Natural killer cell (primary cell): Measurements from ENCODE around the gene RAB40C. TPM values are rescaled to one million over a fixed set of nuclear protein-coding genes. Genes with fewer than 3 reads are reported as not detected.

Experiments used
- ATAC-seq, 3 donors: fragments of 150-1000 bp in 2 of 3; fragments of 200-7000 bp in 1 of 3; cut with Tn5 transposase; 1 replicate in 1 of 3; 2 replicates in 2 of 3; pipeline ENCODE4 v1.10.0; 2021; ENCODE audit warnings: mild to moderate bottlenecking in 2 of 3, moderate library complexity in 2 of 3
- DNase-seq, 2 donors: peaks; one replicate each; pipeline versions ENCODE4 v3.0.0 to v3.0.0-alpha.2; 2013 to 2021; ENCODE audit warnings: mixed read lengths in 1 of 2
- H3K27ac ChIP-seq: one replicate; pipeline ENCODE4 v1.5.1; 2013; ENCODE audit warnings: mild to moderate bottlenecking, low read length
- H3K27me3 ChIP-seq: one replicate; pipeline ENCODE4 v1.6.1; 2013; ENCODE audit warnings: low read length; ENCODE audit not compliant: control insufficient read depth, insufficient read depth
- H3K36me3 ChIP-seq: one replicate; pipeline ENCODE4 v1.6.1; 2013; ENCODE audit warnings: low read length; ENCODE audit not compliant: control insufficient read depth, insufficient read depth
- H3K4me1 ChIP-seq: one replicate; pipeline ENCODE4 v1.6.1; 2013; ENCODE audit warnings: low read length; ENCODE audit not compliant: control insufficient read depth, insufficient read depth
- H3K4me3 ChIP-seq: one replicate; pipeline ENCODE4 v1.5.1; 2013; ENCODE audit warnings: low read length
- H3K9me3 ChIP-seq: one replicate; pipeline ENCODE4 v1.6.1; 2013; ENCODE audit warnings: low read length; ENCODE audit not compliant: control insufficient read depth, insufficient read depth
- H3K27ac Mint-ChIP-seq, 2 donors: one replicate each; pipeline ENCODE4 v1.8.0; 2022; ENCODE audit warnings: mild to moderate bottlenecking in 2 of 2, mixed read lengths in 2 of 2, moderate library complexity in 1 of 2
- H3K27me3 Mint-ChIP-seq, 2 donors: one replicate each; pipeline ENCODE4 v1.8.0; 2022; ENCODE audit warnings: low read depth in 2 of 2, mixed read lengths in 2 of 2
- H3K36me3 Mint-ChIP-seq: one replicate; pipeline ENCODE4 v1.8.0; 2022; ENCODE audit warnings: mixed read lengths
- H3K4me1 Mint-ChIP-seq, 2 donors: one replicate each; pipeline ENCODE4 v1.8.0; 2022; ENCODE audit warnings: mixed read lengths in 2 of 2
- H3K4me3 Mint-ChIP-seq: one replicate; pipeline ENCODE4 v1.8.0; 2022; ENCODE audit warnings: mild to moderate bottlenecking, moderate library complexity, mixed read lengths
- H3K9me3 Mint-ChIP-seq, 2 donors: one replicate each; pipeline ENCODE4 v1.8.0; 2022; ENCODE audit warnings: mixed read lengths in 2 of 2
- CTCF ChIP-seq: fragments of 200-600 bp; IDR thresholded peaks from one replicate; pipeline ENCODE4 v1.8.0; 2022; ENCODE audit warnings: antibody characterized with exemption
- WGBS: methylation state at CpG from one replicate; pipeline ENCODE4 v1.1.7; 2013; ENCODE audit warnings: missing lambda C conversion rate; ENCODE audit not compliant: insufficient coverage; 5-methylcytosine and 5-hydroxymethylcytosine counted together
- intact Hi-C: fragments of 100-400 bp; cut with micrococcal nuclease; formaldehyde crosslinking; loops from one replicate; pipeline ENCODE4 v1.14.2; 2022
- total RNA-seq, 4 donors: library from RNA; stranded (reverse); fragments of 120-200 nt in 1 of 4; gene quantifications; one replicate each; pipeline versions ENCODE4 v1.2.3 to v1.2.4, GENCODE V29; 2013 to 2022

The RAB40C gene
- total RNA-seq, 3 donors from 2014 or later (not counting 1 experiment from before 2014, with no cell fraction given) = 12.7 to 20.8 (median 20.0) TPM

- Histone ChIP-seq H3K4me1 (peaks cover 37% of the 10 kb centered on the region), H3K27ac (no peak overlapping the region), H3K36me3 (no peaks in the 10 kb centered on the region), H3K27me3 (peaks cover 5% of the 10 kb centered on the region), H3K4me3 (no peak overlapping the region), H3K9me3 (no peaks in the 10 kb centered on the region)
- H3K27me3 Mint-ChIP-seq = no peaks in the 10 kb centered on the region
- TF ChIP-seq CTCF = no peak
- no peak for ATAC-seq
- no peaks in the 10 kb centered on the region for H3K9me3 Mint-ChIP-seq
- H3K4me3 Mint-ChIP-seq = no peak overlapping the region
- WGBS = 86% methylated on average over 35 of the region's 35 CpGs
- H3K36me3 Mint-ChIP-seq = no peaks in the 10 kb centered on the region
- intact Hi-C loops = no loop called here
- DNase-seq = no peak
- no peak overlapping the region for H3K27ac Mint-ChIP-seq
- H3K4me1 Mint-ChIP-seq = peaks cover 2 to 19% of the 10 kb centered on the region in 2 donors
Measured at GRCh38 chr16:565419-566330, 24.2 kb upstream of the RAB40C start.

GRCh38 chr16:566475-567372 is 23.1 kb upstream of the RAB40C start, which contains the start of gene NHLRC4:
NHLRC4 (plus strand) TSS chr16:567005; CDS start chr16:568048, 1,043 bp downstream.
- Histone ChIP-seq H3K36me3 (no peaks in the 10 kb centered on the region), H3K27ac (peak within 1 kb of the TSS; percentile 15), H3K27me3 (no peaks in the 10 kb centered on the region), H3K9me3 (no peaks in the 10 kb centered on the region), H3K4me3 (peak within 1 kb of the TSS; percentile 23), H3K4me1 (peaks cover 43% of the 10 kb centered on the region)
- intact Hi-C loops = no loop called here
- Mint-ChIP-seq H3K27me3 (no peaks in the 10 kb centered on the region), H3K27ac (peak within 1 kb of the TSS; percentile 26 to 69), H3K36me3 (no peaks in the 10 kb centered on the region), H3K4me3 (peak within 1 kb of the TSS; percentile 42), H3K9me3 (no peaks in the 10 kb centered on the region), H3K4me1 (peaks cover 13 to 29% of the 10 kb centered on the region in 2 donors)
- DNase-seq (peak in 1 of 2 donors; percentile 66), ATAC-seq (peak in 2 of 3 donors; percentile 24 to 31)
- no peak for TF ChIP-seq CTCF
- WGBS = 35% methylated on average over 26 of the region's 26 CpGs

GRCh38 chr16:567373-568256 is 22.3 kb upstream of the RAB40C start:
- H3K9me3 Mint-ChIP-seq = no peaks in the 10 kb centered on the region
- intact Hi-C loops = no loop called here
- peaks cover 43% of the 10 kb centered on the region for H3K4me1 ChIP-seq

More at GRCh38 chr16:567373-568256, 22.3 kb upstream of the RAB40C start:
- Mint-ChIP-seq H3K27ac (peak overlapping the region in 1 of 2 donors; percentile 26), H3K27me3 (no peaks in the 10 kb centered on the region), H3K36me3 (no peaks in the 10 kb centered on the region), H3K4me1 (peaks cover 16 to 33% of the 10 kb centered on the region in 2 donors), H3K4me3 (peak overlapping the region; percentile 45)
- no peak for TF ChIP-seq CTCF
- H3K27me3 ChIP-seq = no peaks in the 10 kb centered on the region
- no peak for ATAC-seq
- H3K9me3 ChIP-seq = no peaks in the 10 kb centered on the region
- 95% methylated on average over 35 of the region's 35 CpGs for WGBS
- H3K27ac ChIP-seq = no peak overlapping the region
- H3K36me3 ChIP-seq = no peaks in the 10 kb centered on the region
- no peak for DNase-seq
- no peak overlapping the region for H3K4me3 ChIP-seq
